Smooth muscle cell of the umbilical artery (primary cell): ENCODE results near the gene SLC4A2. TPM values are rescaled to one million over a fixed set of nuclear protein-coding genes. Genes with fewer than 3 reads are reported as not detected.

Experiments
- total RNA-seq: library from RNA; depleted of rRNA; stranded (reverse); fragments of >200 nt; gene quantifications from 2 replicates; pipeline ENCODE4 v1.2.3, GENCODE V29; 2014

Gene SLC4A2, protein sequence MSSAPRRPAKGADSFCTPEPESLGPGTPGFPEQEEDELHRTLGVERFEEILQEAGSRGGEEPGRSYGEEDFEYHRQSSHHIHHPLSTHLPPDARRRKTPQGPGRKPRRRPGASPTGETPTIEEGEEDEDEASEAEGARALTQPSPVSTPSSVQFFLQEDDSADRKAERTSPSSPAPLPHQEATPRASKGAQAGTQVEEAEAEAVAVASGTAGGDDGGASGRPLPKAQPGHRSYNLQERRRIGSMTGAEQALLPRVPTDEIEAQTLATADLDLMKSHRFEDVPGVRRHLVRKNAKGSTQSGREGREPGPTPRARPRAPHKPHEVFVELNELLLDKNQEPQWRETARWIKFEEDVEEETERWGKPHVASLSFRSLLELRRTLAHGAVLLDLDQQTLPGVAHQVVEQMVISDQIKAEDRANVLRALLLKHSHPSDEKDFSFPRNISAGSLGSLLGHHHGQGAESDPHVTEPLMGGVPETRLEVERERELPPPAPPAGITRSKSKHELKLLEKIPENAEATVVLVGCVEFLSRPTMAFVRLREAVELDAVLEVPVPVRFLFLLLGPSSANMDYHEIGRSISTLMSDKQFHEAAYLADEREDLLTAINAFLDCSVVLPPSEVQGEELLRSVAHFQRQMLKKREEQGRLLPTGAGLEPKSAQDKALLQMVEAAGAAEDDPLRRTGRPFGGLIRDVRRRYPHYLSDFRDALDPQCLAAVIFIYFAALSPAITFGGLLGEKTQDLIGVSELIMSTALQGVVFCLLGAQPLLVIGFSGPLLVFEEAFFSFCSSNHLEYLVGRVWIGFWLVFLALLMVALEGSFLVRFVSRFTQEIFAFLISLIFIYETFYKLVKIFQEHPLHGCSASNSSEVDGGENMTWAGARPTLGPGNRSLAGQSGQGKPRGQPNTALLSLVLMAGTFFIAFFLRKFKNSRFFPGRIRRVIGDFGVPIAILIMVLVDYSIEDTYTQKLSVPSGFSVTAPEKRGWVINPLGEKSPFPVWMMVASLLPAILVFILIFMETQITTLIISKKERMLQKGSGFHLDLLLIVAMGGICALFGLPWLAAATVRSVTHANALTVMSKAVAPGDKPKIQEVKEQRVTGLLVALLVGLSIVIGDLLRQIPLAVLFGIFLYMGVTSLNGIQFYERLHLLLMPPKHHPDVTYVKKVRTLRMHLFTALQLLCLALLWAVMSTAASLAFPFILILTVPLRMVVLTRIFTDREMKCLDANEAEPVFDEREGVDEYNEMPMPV
- total RNA-seq: 92.3 and 104 TPM in 2 replicates

DNA sequence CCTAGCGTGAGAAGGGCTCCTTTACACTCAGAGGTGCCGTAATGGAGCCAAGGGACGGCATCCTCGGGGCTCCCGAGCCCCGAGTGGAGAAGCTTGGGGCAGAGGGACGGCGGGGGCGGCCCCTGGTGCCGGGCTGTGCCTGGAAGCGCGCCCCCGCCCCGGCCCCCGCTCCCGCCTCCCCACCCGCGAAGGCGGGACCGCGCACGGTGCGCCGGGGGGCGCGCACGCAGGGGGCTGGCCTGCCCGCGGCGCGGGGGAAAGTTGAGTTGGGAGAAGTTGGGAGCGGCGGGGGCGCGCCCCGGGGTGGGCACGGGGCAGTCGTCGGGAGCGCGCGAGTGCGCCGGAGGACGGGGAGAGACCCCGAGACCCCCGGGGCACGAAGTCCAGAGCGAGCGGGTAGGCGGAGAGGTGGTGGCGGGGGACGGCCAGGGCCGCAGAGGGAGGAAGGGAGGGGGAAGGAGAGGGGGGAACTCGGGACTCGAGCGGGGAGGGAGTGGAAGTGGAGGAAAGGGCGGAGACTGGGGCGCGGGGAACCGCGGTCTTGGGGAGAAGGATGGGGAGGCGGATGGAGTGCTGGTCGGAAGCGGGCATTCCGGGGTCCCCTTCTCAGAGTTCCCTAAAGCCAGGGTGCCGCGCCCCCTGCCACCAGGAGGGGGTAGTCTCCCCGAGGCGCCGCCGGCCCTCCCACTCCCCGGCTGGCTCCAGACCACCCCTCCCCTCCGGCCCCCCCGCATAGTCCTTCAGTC lies at the start of gene SLC4A2:
Gene SLC4A2, plus strand, starts transcription at position 223 of the 746 bp plus-strand sequence. CDS start 2,399 bp downstream, outside the sequence.

DNA sequence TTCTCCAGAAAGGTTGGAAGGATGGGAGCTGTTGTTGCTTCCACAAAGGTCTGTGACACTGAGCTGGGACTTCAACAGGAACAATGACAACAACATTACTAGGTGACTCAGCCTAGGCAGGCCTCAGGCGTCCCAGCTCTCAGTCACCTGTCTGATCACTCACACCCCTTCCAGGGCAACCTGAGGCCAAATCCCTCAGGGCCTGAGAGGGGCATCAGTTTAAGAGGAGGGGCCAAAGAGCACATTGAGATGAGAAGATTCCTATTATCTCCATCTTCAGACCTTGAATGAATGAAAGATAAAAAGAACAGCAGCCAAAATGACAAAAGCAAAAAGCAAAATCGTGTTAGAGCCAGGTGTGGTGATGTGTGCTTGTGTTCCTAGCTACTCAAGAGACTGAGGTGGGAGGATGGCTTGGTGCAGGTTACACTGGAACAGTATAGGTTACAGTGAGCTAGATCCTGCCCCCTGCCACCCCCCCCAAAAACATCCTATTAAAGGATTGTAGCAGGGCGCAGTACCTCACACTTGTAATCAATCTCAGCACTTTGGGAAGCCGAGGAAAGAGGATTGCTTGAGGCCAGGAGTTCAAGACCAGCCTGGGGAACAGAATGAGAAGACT lies 34.8 kb upstream of the SLC4A2 start, which contains the start of gene ATG9B:
Gene ATG9B, minus strand, starts transcription at position 60 of the 622 bp plus-strand sequence. CDS start 71 bp downstream, outside the sequence.

DNA sequence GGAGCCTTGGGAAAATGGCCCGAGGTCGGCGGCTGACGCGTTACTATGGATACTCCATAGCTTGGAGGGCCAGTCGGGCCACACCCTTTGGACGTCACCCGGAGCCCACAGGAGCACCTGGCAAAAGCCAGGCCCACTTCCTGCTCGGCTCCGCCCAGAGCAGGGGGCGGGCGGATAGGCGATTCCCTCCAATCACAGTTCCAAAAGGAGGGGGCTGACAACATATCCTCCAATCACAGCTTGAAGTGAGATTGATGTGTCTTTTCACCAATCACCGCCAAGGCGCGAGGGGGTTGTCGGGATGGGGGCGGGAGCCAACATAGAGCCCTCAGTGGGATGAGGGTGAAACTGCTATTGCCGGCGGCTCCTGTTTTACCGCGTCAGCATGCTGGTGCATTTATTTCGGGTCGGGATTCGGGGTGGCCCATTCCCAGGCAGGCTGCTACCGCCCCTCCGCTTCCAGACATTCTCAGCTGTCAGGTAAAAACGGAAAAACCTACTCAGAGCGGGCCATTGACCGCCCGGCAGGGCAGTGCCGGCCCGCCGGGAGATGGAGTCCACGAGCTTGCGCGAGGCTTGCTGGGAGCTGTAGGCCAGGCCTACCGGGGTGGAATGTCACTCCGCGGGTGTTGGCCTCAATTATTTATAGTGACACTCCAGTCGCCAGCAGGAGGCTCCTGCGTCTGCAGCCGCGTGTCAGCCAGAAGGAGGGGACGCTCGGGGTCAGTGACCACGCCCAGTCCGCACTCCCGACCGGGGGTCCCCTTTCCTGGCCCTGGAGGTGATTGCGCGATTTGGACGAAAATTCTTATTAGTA lies 31.1 kb upstream of the SLC4A2 start, which contains the start of gene ABCB8:
Gene ABCB8, plus strand, starts transcription at position 320 of the 817 bp plus-strand sequence. Its CDS starts 66 bp downstream, at position 386.

DNA sequence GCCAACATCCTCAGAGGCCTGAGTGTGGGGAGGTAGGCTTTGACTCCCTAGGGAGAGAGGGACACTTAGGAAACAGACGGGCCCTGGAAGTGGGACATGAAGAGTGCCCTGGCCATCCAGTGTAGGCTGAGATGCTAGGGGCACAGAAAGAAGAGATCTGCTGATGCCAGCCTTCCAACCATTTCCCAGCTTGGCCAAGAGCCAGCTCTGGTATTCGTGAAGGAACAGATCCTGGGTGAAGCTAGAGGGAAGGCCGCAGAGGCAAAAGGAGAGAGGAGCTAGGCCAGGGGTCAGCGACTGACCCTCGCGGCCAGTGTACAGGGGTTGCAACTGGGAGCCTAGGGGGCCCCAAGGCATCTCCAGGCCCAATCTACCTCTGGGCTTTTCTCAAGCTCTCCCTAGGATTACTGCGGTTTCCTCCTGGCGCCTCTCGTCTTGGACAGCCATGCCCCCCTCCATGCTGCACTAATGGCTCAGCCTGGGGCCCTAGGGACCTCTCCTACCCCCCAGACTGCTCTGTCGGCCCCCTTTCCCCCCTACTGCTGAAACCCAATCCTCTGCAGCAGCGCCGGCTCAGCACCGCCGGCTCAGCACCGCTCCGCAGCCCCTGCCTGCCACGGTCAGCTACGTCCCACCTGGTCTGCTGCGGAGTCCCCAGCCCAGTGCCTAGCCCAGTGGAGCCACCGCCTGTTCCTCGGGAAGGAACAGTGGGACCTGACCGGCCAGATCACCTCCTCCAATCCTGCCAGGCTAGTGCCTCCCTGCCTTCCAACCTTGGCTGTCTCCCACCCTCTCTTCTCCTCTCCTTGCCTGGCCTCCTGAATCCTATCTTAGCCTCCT lies 11.2 kb upstream of the SLC4A2 start, which contains the start of gene ASIC3:
Gene ASIC3, plus strand, starts transcription at position 556 of the 840 bp plus-strand sequence. CDS start 355 bp downstream, outside the sequence.

DNA sequence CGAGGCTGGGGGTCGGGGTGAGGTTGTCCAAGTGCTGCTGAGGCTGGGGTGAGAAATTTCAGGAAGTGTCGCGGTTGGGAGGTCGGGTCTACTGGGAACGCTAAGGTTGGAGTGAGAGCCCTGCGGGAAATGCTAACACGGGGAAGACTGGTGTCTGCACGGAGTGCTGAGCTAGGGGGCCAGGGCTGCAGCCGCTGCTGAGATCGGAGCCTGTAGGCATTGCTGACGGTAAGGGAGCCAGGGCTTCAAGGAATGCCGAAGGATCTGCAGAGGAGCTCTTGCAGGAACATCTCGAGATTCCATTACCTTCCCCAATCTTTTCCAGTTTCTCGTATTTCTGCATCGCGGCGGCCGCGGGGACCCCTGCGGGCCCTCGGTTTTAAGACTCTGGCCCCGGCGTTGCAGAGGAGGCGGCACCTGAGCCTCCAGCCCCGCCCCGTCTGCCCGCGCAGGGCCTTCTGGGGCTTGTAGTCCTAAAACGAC lies 1.8 kb upstream of the SLC4A2 start, which contains the start of gene CDK5:
Gene CDK5, minus strand, starts transcription at position 392 of the 483 bp plus-strand sequence. Its CDS starts 49 bp downstream, at position 343.

GRCh38 chr7:151080522-151081169 lies 21.3 kb downstream of the SLC4A2 start, which contains the start of gene FASTK:
Gene FASTK (minus strand): TSS chr7:151080809. CDS start chr7:151080766, 43 bp downstream.

DNA sequence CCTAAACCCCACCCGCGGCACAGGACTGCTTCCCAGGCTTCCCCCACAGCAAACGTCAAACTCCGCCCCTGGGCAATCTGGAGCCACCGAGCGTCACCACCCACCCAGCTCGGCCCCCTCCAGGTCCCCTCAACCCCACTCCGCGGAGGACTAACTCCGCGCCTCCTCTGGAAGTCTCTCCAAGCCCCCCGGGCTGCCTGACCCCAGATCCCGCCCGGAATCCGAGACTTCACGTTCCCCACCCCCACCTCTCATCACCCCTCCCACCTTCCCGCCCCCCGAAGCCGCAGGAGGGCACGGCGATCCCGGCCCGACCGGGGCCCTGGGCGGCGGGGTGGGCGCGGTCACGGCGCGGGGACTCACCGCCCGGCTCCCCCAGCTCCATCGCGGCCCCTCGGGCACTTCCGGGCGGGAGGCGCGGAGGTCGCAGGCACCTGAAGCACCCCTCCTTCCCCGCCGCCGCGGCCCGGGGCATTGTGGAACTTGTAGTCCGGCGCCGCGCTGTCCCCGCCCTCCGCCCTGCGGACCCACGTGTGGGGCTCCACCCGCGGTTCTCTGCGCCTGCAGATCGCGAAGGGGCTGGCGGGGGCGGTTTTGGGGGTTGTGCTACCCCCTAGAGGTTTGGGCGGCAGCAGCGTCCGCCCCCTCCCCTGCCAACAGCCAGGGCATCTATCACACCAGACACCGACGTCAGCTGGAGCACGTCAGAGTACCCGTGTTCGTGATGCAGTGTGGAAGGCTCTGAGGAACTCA lies 23.9 kb downstream of the SLC4A2 start, which contains the start of gene TMUB1:
Gene TMUB1, minus strand, starts transcription at position 423 of the 753 bp plus-strand sequence. CDS start 930 bp downstream, outside the sequence.

GRCh38 chr7:151085691-151086620 lies 26.6 kb downstream of the SLC4A2 start, which contains the start of gene AGAP3:
Gene AGAP3 (plus strand): TSS chr7:151086475. CDS start chr7:151086742, 267 bp downstream.

Other genes with a start within 250 kb of the SLC4A2 start
- gene AOC1, start 207.1 kb upstream of the SLC4A2 start, total RNA-seq: not detected in 2 replicates
- 2.7 and 3.8 TPM in 2 replicates for gene KCNH2, start 81.3 kb upstream of the SLC4A2 start, total RNA-seq
- gene NOS3, start 68.6 kb upstream of the SLC4A2 start, total RNA-seq: 2.1 and 6.5 TPM in 2 replicates
- gene ATG9B, start 35.1 kb upstream of the SLC4A2 start, total RNA-seq: 1.6 and 2.1 TPM in 2 replicates
- 38.6 and 45.9 TPM in 2 replicates for gene ABCB8, start 31.1 kb upstream of the SLC4A2 start, total RNA-seq
- gene ASIC3, start 11.1 kb upstream of the SLC4A2 start, total RNA-seq: 0.05 TPM in 1 of 2 replicates, not detected in the other
- gene CDK5, start 1.7 kb upstream of the SLC4A2 start, total RNA-seq: 21.5 and 34.1 TPM in 2 replicates
- 62.7 and 88.8 TPM in 2 replicates for gene FASTK, start 21.2 kb downstream of the SLC4A2 start, total RNA-seq
- gene TMUB1, start 23.9 kb downstream of the SLC4A2 start, total RNA-seq: 20.2 and 25.5 TPM in 2 replicates
- gene AGAP3, start 26.9 kb downstream of the SLC4A2 start, total RNA-seq: 44.2 and 84.8 TPM in 2 replicates
- gene GBX1, start 108.1 kb downstream of the SLC4A2 start, total RNA-seq: not detected in 2 replicates
- gene ASB10, start 127.7 kb downstream of the SLC4A2 start, total RNA-seq: not detected in 2 replicates
- gene H2BK1, start 150.9 kb downstream of the SLC4A2 start, total RNA-seq: not detected in 2 replicates
- 71.6 and 85.4 TPM in 2 replicates for gene ABCF2, start 167.6 kb downstream of the SLC4A2 start, total RNA-seq
- gene CHPF2, start 172.9 kb downstream of the SLC4A2 start, total RNA-seq: 158 and 194 TPM in 2 replicates
- 25.7 and 41.3 TPM in 2 replicates for gene SMARCD3, start 189.1 kb downstream of the SLC4A2 start, total RNA-seq